Measurements from ENCODE around the gene RXFP4. TPM values are rescaled to one million over a fixed set of nuclear protein-coding genes. Genes with fewer than 3 reads are reported as not detected.
"Not testable (repeated sequence)": the region's sequence is repeated elsewhere in the genome, so short reads cannot be mapped to it uniquely, and the experiment has no call there.

The RXFP4 gene
- total RNA-seq, 1 donor from 2014 or later: not detected

DNA sequence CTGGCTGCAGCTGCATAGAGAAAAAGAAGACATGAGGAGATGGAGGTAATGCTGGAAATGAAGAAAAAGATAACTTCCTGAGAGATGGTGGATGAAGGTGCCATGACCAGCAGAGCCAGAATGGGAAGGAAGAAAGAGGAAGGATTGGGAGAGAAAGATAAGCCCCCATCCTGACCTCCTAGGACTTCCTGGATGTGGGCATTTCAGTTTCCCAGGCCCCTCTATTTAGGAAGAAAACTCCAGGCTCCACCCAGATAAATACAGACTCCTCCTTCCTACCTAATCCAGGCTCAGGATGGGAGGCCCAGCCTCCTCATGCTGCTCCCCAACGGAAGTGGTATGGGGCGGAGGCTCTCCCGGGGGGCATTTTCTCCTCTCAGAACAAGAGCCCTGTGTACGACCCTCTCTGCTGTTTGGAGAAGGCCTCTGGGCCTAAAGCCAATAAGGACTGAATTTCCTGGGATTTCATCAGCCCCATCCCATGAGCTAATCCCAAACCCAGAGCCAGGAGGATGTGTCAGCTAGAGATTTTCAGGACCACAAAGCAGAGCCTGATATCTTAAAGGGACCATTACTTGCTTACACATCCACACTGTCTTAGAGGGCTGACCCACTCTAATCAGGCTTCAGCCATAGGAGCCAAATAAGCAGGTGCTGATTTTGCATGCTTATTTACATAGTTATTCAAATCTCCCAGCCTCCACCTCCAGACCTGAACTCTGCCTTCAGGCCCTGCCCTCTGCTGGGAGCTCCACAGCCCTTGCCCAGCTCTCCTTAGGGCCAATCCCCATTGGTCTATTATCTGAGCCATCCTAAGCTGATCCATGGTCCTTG lies 42.0 kb downstream of the RXFP4 start:
- peak; percentile 45 for DNase-seq (ENCODE audit: low spot score)
- no peaks in the 10 kb centered on the region for H3K36me3 Mint-ChIP-seq
- Histone ChIP-seq H3K9me3 (ENCODE audit: low read depth) (no peaks in the 10 kb centered on the region), H3K79me2 (ENCODE audit: low read depth) (peaks cover 12% of the 10 kb centered on the region), H3K9ac (no peak overlapping the region), H3F3A (ENCODE audit: low read depth) (peaks cover 30% of the 10 kb centered on the region), H4K20me1 (ENCODE audit: low read depth) (no peaks in the 10 kb centered on the region), H3K27ac (no peak overlapping the region), H3K4me2 (no peak overlapping the region), H3K4me3 (no peak overlapping the region), H3K27me3 (no peaks in the 10 kb centered on the region), H3K4me1 (peaks cover 33% of the 10 kb centered on the region), H3K36me3 (no peaks in the 10 kb centered on the region), H2AFZ (replicated peaks) (no peak overlapping the region)
- TF ChIP-seq EZH2phosphoT487 (IDR thresholded peaks at IDR 0.05) (no peak), EZH2 (IDR thresholded peaks at IDR 0.05) (no peak)
- TF ChIP-seq, protein P1, sequence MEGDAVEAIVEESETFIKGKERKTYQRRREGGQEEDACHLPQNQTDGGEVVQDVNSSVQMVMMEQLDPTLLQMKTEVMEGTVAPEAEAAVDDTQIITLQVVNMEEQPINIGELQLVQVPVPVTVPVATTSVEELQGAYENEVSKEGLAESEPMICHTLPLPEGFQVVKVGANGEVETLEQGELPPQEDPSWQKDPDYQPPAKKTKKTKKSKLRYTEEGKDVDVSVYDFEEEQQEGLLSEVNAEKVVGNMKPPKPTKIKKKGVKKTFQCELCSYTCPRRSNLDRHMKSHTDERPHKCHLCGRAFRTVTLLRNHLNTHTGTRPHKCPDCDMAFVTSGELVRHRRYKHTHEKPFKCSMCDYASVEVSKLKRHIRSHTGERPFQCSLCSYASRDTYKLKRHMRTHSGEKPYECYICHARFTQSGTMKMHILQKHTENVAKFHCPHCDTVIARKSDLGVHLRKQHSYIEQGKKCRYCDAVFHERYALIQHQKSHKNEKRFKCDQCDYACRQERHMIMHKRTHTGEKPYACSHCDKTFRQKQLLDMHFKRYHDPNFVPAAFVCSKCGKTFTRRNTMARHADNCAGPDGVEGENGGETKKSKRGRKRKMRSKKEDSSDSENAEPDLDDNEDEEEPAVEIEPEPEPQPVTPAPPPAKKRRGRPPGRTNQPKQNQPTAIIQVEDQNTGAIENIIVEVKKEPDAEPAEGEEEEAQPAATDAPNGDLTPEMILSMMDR (IDR thresholded peaks at IDR 0.05): no peak
- H3K27me3 Mint-ChIP-seq (ENCODE audit: insufficient read depth, low read depth): no peaks in the 10 kb centered on the region
- no peak overlapping the region for H3K4me3 Mint-ChIP-seq
- no peak overlapping the region for H3K27ac Mint-ChIP-seq
- peaks cover 33% of the 10 kb centered on the region for H3K4me1 Mint-ChIP-seq
- no peaks in the 10 kb centered on the region for H3K9me3 Mint-ChIP-seq

DNA sequence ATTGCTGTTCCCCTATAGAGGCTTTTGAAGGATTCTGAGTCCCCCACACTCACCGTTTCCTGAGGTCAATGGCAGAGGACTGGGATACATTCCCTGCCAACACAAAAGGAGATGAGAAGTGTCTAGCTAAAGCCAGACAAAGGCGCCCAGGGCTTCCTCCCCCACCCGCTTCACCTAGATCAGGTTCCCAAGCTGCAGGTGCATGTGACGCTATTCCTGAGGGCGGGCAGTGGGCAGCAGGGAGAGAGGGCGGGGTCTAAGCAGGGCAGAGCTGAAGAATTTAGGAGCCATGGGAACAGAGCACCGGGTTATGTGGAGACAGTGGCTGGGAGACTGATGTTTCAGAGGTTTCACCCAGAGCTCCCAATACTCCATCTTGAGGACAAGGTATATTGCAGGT lies 42.9 kb downstream of the RXFP4 start:
- Histone ChIP-seq H3K27me3 (no peaks in the 10 kb centered on the region), H4K20me1 (ENCODE audit: low read depth) (no peaks in the 10 kb centered on the region), H2AFZ (replicated peaks) (peak overlapping the region; percentile 45), H3K4me2 (peak overlapping the region; percentile 42), H3K4me3 (no peak overlapping the region), H3K4me1 (peaks cover 28% of the 10 kb centered on the region), H3K79me2 (ENCODE audit: low read depth) (peaks cover 6% of the 10 kb centered on the region), H3K9ac (no peak overlapping the region), H3K9me3 (ENCODE audit: low read depth) (no peaks in the 10 kb centered on the region), H3K27ac (no peak overlapping the region), H3F3A (ENCODE audit: low read depth) (peaks cover 21% of the 10 kb centered on the region), H3K36me3 (no peaks in the 10 kb centered on the region)
- no peak overlapping the region for H3K4me3 Mint-ChIP-seq
- TF ChIP-seq EZH2phosphoT487 (IDR thresholded peaks at IDR 0.05) (no peak), EZH2 (IDR thresholded peaks at IDR 0.05) (no peak)
- TF ChIP-seq, protein P1 (IDR thresholded peaks at IDR 0.05): no peak
- H3K9me3 Mint-ChIP-seq: no peaks in the 10 kb centered on the region
- no peak overlapping the region for H3K27ac Mint-ChIP-seq
- no peaks in the 10 kb centered on the region for H3K36me3 Mint-ChIP-seq
- peaks cover 26% of the 10 kb centered on the region for H3K4me1 Mint-ChIP-seq
- peak; percentile 69 for DNase-seq (ENCODE audit: low spot score)
- no peaks in the 10 kb centered on the region for H3K27me3 Mint-ChIP-seq (ENCODE audit: insufficient read depth, low read depth)

DNA sequence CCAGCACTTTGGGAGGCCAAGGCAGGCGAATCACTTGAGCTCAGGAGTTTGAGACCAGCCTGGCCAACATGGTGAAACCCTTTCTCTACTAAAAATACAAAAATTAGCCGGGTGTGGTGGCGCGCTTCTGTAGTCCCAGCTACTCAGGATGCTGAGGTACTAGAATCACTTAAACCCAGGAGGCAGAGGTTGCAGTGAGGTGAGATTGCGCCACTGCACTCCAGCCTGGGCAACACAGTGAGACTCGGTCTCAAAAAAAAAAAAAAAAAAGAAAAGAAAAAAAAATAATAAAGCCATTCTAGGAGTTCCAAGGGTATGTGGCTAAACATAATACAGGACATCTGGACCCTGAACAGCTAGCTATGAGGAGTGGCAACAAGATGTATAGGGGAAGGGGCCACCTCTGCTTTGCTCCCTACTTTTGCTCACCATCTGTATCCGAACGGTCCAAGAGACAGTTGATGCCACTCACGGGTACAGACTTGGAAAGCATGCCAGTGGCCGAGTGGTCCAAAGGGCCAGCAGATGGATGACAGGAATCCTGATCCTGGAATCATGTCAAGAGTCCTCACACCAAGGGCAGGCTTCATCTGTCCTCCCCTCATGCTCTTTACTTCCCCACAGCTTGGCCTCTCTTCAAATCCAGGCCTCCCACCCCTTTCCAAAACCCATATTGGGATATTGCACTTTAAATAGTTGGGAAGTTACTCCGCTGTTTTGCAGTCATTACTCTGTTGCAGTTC lies 43.6 kb downstream of the RXFP4 start:
- H3K4me1 Mint-ChIP-seq: peaks cover 20% of the 10 kb centered on the region
- not testable (repeated sequence) for H3K4me2 ChIP-seq; H3K27ac Mint-ChIP-seq; H3K4me3 Mint-ChIP-seq; H3K9me3 ChIP-seq (ENCODE audit: low read depth); H3K36me3 Mint-ChIP-seq; H3K9me3 Mint-ChIP-seq; H3K9ac ChIP-seq; H3K79me2 ChIP-seq (ENCODE audit: low read depth); H3K36me3 ChIP-seq; H3K27ac ChIP-seq; H3K4me3 ChIP-seq; DNase-seq (ENCODE audit: low spot score); H4K20me1 ChIP-seq (ENCODE audit: low read depth); H3K27me3 Mint-ChIP-seq (ENCODE audit: insufficient read depth, low read depth); H3K27me3 ChIP-seq
- Histone ChIP-seq H2AFZ (replicated peaks) (peak overlapping the region; percentile 45), H3F3A (ENCODE audit: low read depth) (peaks cover 14% of the 10 kb centered on the region), H3K4me1 (peaks cover 20% of the 10 kb centered on the region)

Data from neural progenitor cell (in vitro differentiated cells).